Measurements from ENCODE around the gene CHCHD6.

CHCHD6 gene

GRCh38 chr3:126965526-126966080 is 261.6 kb downstream of the CHCHD6 start:
- Histone ChIP-seq H3K23ac (ENCODE audit: low read depth, low read length, poor library complexity) (no peak overlapping the region), H2BK5ac (ENCODE audit: low read length) (no peak overlapping the region), H3K9me3 (replicated peaks in 1 of 2; ENCODE audit: control insufficient read depth in 2 of 2, insufficient read depth in 1 of 2, low read depth in 1 of 2, low read length in 2 of 2) (peaks cover 0 to 2% of the 10 kb centered on the region in 2 donors), H4K91ac (ENCODE audit: low read depth, low read length, poor library complexity) (no peak overlapping the region), H3K27ac (replicated peaks; ENCODE audit: low read length) (no peak overlapping the region), H3K36me3 (replicated peaks in 1 of 2; ENCODE audit: control insufficient read depth in 2 of 2, insufficient read depth in 2 of 2, low read length in 2 of 2) (no peaks in the 10 kb centered on the region), H3K9ac (ENCODE audit: low read depth, low read length, poor library complexity) (peak overlapping the region; percentile 64), H3K4ac (ENCODE audit: low read length) (no peak overlapping the region), H3K4me2 (ENCODE audit: insufficient read depth, low read length, poor library complexity, severe bottlenecking) (no peak overlapping the region), H2BK120ac (ENCODE audit: low read depth, low read length) (no peak overlapping the region), H3K27me3 (ENCODE audit: control insufficient read depth in 3 of 3, insufficient read depth in 3 of 3, low read depth in 1 of 3, low read length in 3 of 3) (no peaks in the 10 kb centered on the region), H2AK5ac (ENCODE audit: low read depth, low read length) (no peak overlapping the region), H2AFZ (ENCODE audit: low read length) (no peak overlapping the region), H3K18ac (ENCODE audit: low read length) (peak overlapping the region; percentile 48), H3K4me3 (ENCODE audit: low read length in 2 of 2) (no peak overlapping the region), H3K4me1 (ENCODE audit: control insufficient read depth in 2 of 2, insufficient read depth in 1 of 2, low read depth in 1 of 2, low read length in 2 of 2) (peaks cover 16 to 17% of the 10 kb centered on the region in 2 donors), H2BK12ac (ENCODE audit: low read length) (no peak overlapping the region), H3K14ac (ENCODE audit: low read length) (no peak overlapping the region), H3K79me1 (ENCODE audit: low read depth, low read length) (no peaks in the 10 kb centered on the region), H4K8ac (ENCODE audit: low read depth, low read length) (no peak overlapping the region), H2BK15ac (ENCODE audit: low read length) (no peak overlapping the region)
- WGBS, 2 donors (ENCODE audit: extremely low coverage in 2 of 2, insufficient read length in 2 of 2, insufficient replicate concordance in 1 of 2), result no CpG with 5 or more reads among the region's 9 CpGs
- no peak for DNase-seq (ENCODE audit: low spot score)

- no peak overlapping the region for H3K27ac ChIP-seq (replicated peaks; ENCODE audit: low read length)
- no peaks in the 10 kb centered on the region for H3K79me1 ChIP-seq (ENCODE audit: low read depth, low read length)
- no peak overlapping the region for H3K4ac ChIP-seq (ENCODE audit: low read length)
- no peak overlapping the region for H3K14ac ChIP-seq (ENCODE audit: low read length)
- H3K4me2 ChIP-seq (ENCODE audit: insufficient read depth, low read length, poor library complexity, severe bottlenecking), result no peak overlapping the region
- H2BK12ac ChIP-seq (ENCODE audit: low read length), result no peak overlapping the region
- H2AFZ ChIP-seq (ENCODE audit: low read length), result no peak overlapping the region
- H2BK5ac ChIP-seq (ENCODE audit: low read length), result no peak overlapping the region
- no peak overlapping the region for H4K91ac ChIP-seq (ENCODE audit: low read depth, low read length, poor library complexity)
- H3K27me3 ChIP-seq (ENCODE audit: control insufficient read depth in 3 of 3, insufficient read depth in 3 of 3, low read depth in 1 of 3, low read length in 3 of 3), result no peaks in the 10 kb centered on the region
- peaks cover 0 to 2% of the 10 kb centered on the region in 2 donors for H3K9me3 ChIP-seq (replicated peaks in 1 of 2; ENCODE audit: control insufficient read depth in 2 of 2, insufficient read depth in 1 of 2, low read depth in 1 of 2, low read length in 2 of 2)
- no peak overlapping the region for H2BK120ac ChIP-seq (ENCODE audit: low read depth, low read length)
- H3K9ac ChIP-seq (ENCODE audit: low read depth, low read length, poor library complexity), result no peak overlapping the region
- no peak overlapping the region for H3K18ac ChIP-seq (ENCODE audit: low read length)
- peaks cover 20 to 31% of the 10 kb centered on the region in 2 donors for H3K4me1 ChIP-seq (ENCODE audit: control insufficient read depth in 2 of 2, insufficient read depth in 1 of 2, low read depth in 1 of 2, low read length in 2 of 2)
- no peak overlapping the region for H4K8ac ChIP-seq (ENCODE audit: low read depth, low read length)
- no peak overlapping the region for H2AK5ac ChIP-seq (ENCODE audit: low read depth, low read length)
- no peak overlapping the region for H3K4me3 ChIP-seq (ENCODE audit: low read length in 2 of 2)
- no peak overlapping the region for H2BK15ac ChIP-seq (ENCODE audit: low read length)
- WGBS, 2 donors (ENCODE audit: extremely low coverage in 2 of 2, insufficient read length in 2 of 2, insufficient replicate concordance in 1 of 2), result no CpG with 5 or more reads among the region's 10 CpGs
- H3K23ac ChIP-seq (ENCODE audit: low read depth, low read length, poor library complexity), result no peak overlapping the region
- no peaks in the 10 kb centered on the region for H3K36me3 ChIP-seq (replicated peaks in 1 of 2; ENCODE audit: control insufficient read depth in 2 of 2, insufficient read depth in 2 of 2, low read length in 2 of 2)
- DNase-seq (ENCODE audit: low spot score), result no peak
Measured at GRCh38 chr3:126967386-126967785, 263.3 kb downstream of the CHCHD6 start.

GRCh38 chr3:126968391-126969390 is 264.7 kb downstream of the CHCHD6 start:
- H2BK15ac ChIP-seq (ENCODE audit: low read length), result peak overlapping the region; percentile 51
- H2BK5ac ChIP-seq (ENCODE audit: low read length), result peak overlapping the region; percentile 31
- H3K27ac ChIP-seq (replicated peaks; ENCODE audit: low read length), result no peak overlapping the region
- H3K14ac ChIP-seq (ENCODE audit: low read length), result no peak overlapping the region
- H2AFZ ChIP-seq (ENCODE audit: low read length), result peak overlapping the region; percentile 19
- no peak overlapping the region for H2AK5ac ChIP-seq (ENCODE audit: low read depth, low read length)
- H4K8ac ChIP-seq (ENCODE audit: low read depth, low read length), result no peak overlapping the region
- H2BK12ac ChIP-seq (ENCODE audit: low read length), result no peak overlapping the region
- no peak overlapping the region for H3K4me3 ChIP-seq (ENCODE audit: low read length in 2 of 2)
- peak overlapping the region; percentile 36 for H3K18ac ChIP-seq (ENCODE audit: low read length)
- H2BK120ac ChIP-seq (ENCODE audit: low read depth, low read length), result no peak overlapping the region
- H3K23ac ChIP-seq (ENCODE audit: low read depth, low read length, poor library complexity), result no peak overlapping the region
- H4K91ac ChIP-seq (ENCODE audit: low read depth, low read length, poor library complexity), result no peak overlapping the region
- H3K4me2 ChIP-seq (ENCODE audit: insufficient read depth, low read length, poor library complexity, severe bottlenecking), result no peak overlapping the region
- no peak overlapping the region for H3K4ac ChIP-seq (ENCODE audit: low read length)
- H3K79me1 ChIP-seq (ENCODE audit: low read depth, low read length), result no peaks in the 10 kb centered on the region
- WGBS, 2 donors (ENCODE audit: extremely low coverage in 2 of 2, insufficient read length in 2 of 2, insufficient replicate concordance in 1 of 2), result no CpG with 5 or more reads among the region's 20 CpGs
- peaks cover 21 to 39% of the 10 kb centered on the region in 2 donors for H3K4me1 ChIP-seq (ENCODE audit: control insufficient read depth in 2 of 2, insufficient read depth in 1 of 2, low read depth in 1 of 2, low read length in 2 of 2)
- peaks cover 2 to 3% of the 10 kb centered on the region in 2 donors for H3K9me3 ChIP-seq (replicated peaks in 1 of 2; ENCODE audit: control insufficient read depth in 2 of 2, insufficient read depth in 1 of 2, low read depth in 1 of 2, low read length in 2 of 2)
- H3K9ac ChIP-seq (ENCODE audit: low read depth, low read length, poor library complexity), result no peak overlapping the region
- H3K27me3 ChIP-seq (ENCODE audit: control insufficient read depth in 3 of 3, insufficient read depth in 3 of 3, low read depth in 1 of 3, low read length in 3 of 3), result no peaks in the 10 kb centered on the region
- DNase-seq (ENCODE audit: low spot score), result no peak
- H3K36me3 ChIP-seq (replicated peaks in 1 of 2; ENCODE audit: control insufficient read depth in 2 of 2, insufficient read depth in 2 of 2, low read length in 2 of 2), result no peaks in the 10 kb centered on the region

GRCh38 chr3:126969586-126969985 is 265.5 kb downstream of the CHCHD6 start:
- H2BK12ac ChIP-seq (ENCODE audit: low read length), result no peak overlapping the region
- no peak overlapping the region for H2AFZ ChIP-seq (ENCODE audit: low read length)
- no peak overlapping the region for H3K4ac ChIP-seq (ENCODE audit: low read length)
- no peak overlapping the region for H2BK15ac ChIP-seq (ENCODE audit: low read length)
- no peak overlapping the region for H3K14ac ChIP-seq (ENCODE audit: low read length)
- H3K4me3 ChIP-seq (ENCODE audit: low read length in 2 of 2), result no peak overlapping the region
- H2BK5ac ChIP-seq (ENCODE audit: low read length), result no peak overlapping the region
- no peak overlapping the region for H4K91ac ChIP-seq (ENCODE audit: low read depth, low read length, poor library complexity)
- no peak for DNase-seq (ENCODE audit: low spot score)
- H3K79me1 ChIP-seq (ENCODE audit: low read depth, low read length), result no peaks in the 10 kb centered on the region
- H3K27me3 ChIP-seq (ENCODE audit: control insufficient read depth in 3 of 3, insufficient read depth in 3 of 3, low read depth in 1 of 3, low read length in 3 of 3), result no peaks in the 10 kb centered on the region
- whole genome bisulfite sequencing, 2 donors (ENCODE audit: extremely low coverage in 2 of 2, insufficient read length in 2 of 2, insufficient replicate concordance in 1 of 2), result no CpG with 5 or more reads among the region's 7 CpGs
- H3K27ac ChIP-seq (replicated peaks; ENCODE audit: low read length), result no peak overlapping the region
- H3K18ac ChIP-seq (ENCODE audit: low read length), result no peak overlapping the region
- H3K9ac ChIP-seq (ENCODE audit: low read depth, low read length, poor library complexity), result no peak overlapping the region
- no peak overlapping the region for H2AK5ac ChIP-seq (ENCODE audit: low read depth, low read length)
- no peak overlapping the region for H3K23ac ChIP-seq (ENCODE audit: low read depth, low read length, poor library complexity)
- peaks cover 21 to 39% of the 10 kb centered on the region in 2 donors for H3K4me1 ChIP-seq (ENCODE audit: control insufficient read depth in 2 of 2, insufficient read depth in 1 of 2, low read depth in 1 of 2, low read length in 2 of 2)
- no peak overlapping the region for H4K8ac ChIP-seq (ENCODE audit: low read depth, low read length)
- no peaks in the 10 kb centered on the region for H3K36me3 ChIP-seq (replicated peaks in 1 of 2; ENCODE audit: control insufficient read depth in 2 of 2, insufficient read depth in 2 of 2, low read length in 2 of 2)
- H2BK120ac ChIP-seq (ENCODE audit: low read depth, low read length), result no peak overlapping the region
- H3K4me2 ChIP-seq (ENCODE audit: insufficient read depth, low read length, poor library complexity, severe bottlenecking), result no peak overlapping the region
- peaks cover 2 to 7% of the 10 kb centered on the region in 2 donors for H3K9me3 ChIP-seq (replicated peaks in 1 of 2; ENCODE audit: control insufficient read depth in 2 of 2, insufficient read depth in 1 of 2, low read depth in 1 of 2, low read length in 2 of 2)
